Hematopoietic multipotent progenitor cell treated with erythropoietin and hydrocortisone succinate and interleukin-3 and kit ligand, for 17 days (in vitro differentiated cells): Measurements from ENCODE around the gene NUDT4.
"Not testable (repeated sequence)": the region's sequence is repeated elsewhere in the genome, so short reads cannot be mapped to it uniquely, and the experiment has no call there.

ENCODE experiments used
- DNase-seq: peaks from one replicate; pipeline ENCODE4 v3.0.0-alpha.2; 2015; ENCODE audit warnings: low spot score

The NUDT4 gene

GRCh38 chr12:93427779-93428564 is 50.2 kb downstream of the NUDT4 start:
- DNase-seq, result no peak

DNA sequence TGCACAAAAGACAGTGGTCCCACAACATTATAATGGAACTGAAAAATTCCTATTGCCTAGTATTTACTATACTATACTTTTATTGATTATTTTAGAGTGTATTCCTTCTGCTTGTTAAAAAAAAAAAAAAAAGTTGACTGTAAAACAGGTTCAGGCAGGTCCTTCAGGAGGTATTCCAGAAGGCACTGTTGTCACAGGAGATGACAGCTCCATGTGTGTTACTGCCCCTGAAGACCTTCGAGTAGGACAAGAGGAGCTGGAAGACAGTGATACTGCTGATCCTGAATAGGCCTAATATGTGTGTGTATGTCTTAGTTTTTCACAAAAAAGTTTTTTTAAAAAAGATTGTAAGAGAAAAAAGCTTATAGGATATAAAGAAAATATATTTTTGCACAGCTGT is 51.7 kb downstream of the NUDT4 start:
- DNase-seq, result no peak

- DNase-seq, result no peak
These were observed 52.1 kb downstream of the NUDT4 start for GRCh38 chr12:93429852-93430251.

- DNase-seq, result no peak
These were observed 52.6 kb downstream of the NUDT4 start for GRCh38 chr12:93430280-93430679.

- DNase-seq, result not testable (repeated sequence)
These were observed 54.3 kb downstream of the NUDT4 start for GRCh38 chr12:93432031-93432430.

DNA sequence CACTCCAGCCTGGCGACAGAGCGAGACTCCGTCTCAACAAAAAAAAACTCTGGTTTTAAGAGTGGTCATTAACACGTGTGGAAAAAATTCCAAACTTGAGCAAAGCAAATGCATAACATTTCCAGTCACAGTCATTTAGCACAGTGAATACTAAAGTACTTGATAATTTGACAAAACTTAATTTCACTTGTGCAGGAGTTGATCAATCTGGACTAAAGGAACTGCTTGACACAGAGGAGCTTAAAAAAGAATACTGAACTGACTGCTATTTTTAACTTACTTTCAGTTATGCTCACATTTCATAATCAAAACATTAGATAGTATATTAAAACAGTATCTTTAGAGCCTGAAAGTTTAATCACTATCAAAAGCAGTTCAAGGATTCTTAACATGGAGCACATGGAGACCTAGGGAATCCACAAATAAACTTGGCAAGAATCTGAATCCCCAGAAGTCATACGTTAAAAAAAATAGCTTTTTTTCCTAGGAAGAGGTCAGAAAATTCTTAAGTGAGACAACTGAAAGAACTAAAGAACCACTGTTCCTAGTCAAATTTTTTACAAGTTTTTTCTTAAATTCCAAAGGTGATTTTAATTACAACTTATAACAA is 56.6 kb downstream of the NUDT4 start:
- DNase-seq, result no peak

- no peak for DNase-seq
These were observed 60.7 kb downstream of the NUDT4 start for GRCh38 chr12:93438266-93439050.

- no peak for DNase-seq
These were observed 62.5 kb downstream of the NUDT4 start for GRCh38 chr12:93440043-93440835.

DNA sequence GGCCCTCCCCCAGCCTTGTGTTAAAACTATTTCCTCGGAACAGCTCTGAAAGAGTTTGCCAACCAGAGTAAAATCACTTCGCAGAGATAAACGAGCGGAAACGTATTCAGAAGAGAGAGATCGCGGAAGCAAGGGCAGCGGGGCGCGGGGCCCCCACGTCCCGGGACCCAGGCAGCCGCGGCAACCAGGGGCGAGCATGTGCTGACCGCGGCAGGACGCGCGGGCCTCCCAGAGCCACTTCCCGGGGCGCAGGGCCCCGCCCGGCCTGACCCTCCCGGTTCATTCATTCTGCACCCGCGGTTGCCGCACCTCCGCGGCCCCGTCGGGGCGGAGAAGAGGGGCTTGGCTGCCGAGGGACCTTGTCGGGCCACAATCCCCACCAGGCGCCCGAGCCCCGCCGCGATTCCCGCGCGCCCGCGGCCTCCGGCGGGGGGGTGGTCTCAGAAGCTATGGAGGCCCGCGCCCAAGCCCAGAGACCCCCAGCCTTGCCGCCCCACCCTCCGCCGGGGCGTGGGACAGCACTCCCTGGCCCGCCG is 63.4 kb downstream of the NUDT4 start:
- no peak for DNase-seq

DNA sequence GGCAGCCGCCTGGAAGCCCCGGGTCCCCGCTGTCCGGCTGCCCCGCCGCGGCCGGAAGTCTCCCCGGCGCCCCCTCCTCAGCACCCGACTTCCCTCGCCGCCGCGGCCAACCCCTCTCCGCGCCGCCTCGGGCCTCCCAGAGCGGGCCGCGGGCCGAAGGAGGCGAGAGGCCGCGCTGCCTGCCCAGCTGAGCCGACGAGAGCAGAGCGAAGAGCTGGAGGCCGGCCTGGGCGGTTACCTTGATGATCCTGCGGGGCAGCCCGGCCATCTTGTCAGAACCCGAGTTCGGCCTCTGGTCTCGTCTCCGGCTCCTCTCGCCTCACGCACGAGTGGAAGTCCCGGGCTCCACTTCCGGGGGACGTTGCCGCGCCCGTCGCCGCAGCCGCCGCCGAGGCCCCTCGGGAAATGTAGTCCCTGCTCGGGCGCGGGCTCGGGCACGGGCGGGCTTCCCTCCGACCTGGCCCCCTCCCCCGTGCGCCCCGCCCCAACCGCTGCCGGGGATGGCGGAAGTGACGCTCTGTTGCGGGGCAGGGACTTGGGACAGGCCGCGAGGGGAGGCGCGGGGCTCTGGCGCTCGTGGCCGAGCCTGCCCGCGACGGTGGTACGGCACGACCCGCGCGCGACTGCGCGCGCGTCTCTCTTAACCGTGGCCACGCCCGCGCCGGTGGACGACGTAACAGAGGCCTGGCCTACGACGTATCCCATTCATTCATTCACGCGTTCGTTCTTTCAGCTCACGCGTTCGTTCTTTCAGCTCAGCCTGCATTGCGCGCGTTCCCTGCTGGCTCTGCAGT is 64.1 kb downstream of the NUDT4 start, which contains the start of gene UBE2N:
Gene UBE2N (minus strand): TSS at position 331 of the 794 bp plus-strand sequence. CDS start 63 bp downstream, at position 268.
- peak; percentile 79 for DNase-seq

DNA sequence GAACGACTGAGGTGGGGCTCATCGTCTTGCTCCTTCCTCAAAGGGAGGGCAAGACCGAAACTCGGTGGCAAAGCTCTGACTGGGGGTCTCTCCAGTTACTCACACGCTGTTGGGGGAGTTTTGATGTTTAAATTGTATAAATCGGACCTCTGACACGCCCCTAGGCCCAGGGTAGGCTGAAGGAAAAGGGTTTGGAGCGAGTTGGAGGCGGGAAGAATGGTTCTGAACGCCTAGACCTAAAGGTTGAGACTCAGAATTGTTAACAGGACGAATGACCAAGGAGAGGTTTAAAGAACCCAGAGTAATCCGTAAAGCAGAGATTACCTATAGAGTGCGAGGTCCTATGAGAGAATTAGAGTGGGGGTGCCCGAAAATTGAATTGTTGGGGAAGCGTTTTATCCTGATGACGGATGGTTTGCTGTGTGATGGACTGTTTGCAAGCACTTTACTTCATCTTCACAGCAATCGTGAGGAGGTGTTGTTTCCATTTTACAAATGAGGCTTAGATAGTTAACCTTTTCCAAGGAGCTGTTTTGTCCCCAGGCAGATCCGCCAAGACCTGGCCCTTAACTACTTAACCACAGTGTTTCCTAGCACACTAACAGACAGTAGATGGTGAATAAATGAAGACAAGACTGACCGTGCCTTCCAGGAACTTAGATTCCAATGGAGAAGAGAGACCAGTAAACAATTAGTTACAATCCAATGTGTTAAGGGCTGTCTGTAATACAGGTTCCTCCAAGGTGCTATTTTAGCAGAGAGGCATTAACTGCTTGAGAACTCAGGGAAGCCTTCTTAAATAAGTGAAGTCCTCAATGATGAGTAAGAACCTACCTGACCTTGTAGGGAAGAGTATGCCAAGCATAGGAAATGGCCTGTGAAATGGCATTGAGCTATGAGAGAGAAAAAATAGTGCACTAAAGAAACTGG is 65.0 kb downstream of the NUDT4 start:
- DNase-seq, result no peak

DNA sequence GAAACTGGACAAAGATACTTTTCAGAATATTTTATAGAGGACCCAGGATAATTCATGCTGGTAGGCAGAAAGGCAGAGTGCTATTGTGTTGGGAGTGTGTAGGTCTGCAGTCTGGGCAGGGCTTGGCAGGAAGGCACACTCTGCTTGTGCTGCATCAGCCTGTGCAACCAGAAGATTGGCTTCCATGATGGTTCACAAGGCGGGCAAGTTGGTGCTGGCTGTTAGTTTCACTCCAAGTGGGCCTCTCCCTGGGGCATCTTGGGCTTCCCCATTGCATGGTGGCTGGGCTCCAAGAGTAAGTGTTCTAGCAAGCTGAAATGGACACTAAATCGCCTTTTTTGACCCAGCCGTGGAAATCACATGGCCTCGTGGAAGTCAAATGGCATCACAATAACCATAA is 65.9 kb downstream of the NUDT4 start:
- no peak for DNase-seq

DNA sequence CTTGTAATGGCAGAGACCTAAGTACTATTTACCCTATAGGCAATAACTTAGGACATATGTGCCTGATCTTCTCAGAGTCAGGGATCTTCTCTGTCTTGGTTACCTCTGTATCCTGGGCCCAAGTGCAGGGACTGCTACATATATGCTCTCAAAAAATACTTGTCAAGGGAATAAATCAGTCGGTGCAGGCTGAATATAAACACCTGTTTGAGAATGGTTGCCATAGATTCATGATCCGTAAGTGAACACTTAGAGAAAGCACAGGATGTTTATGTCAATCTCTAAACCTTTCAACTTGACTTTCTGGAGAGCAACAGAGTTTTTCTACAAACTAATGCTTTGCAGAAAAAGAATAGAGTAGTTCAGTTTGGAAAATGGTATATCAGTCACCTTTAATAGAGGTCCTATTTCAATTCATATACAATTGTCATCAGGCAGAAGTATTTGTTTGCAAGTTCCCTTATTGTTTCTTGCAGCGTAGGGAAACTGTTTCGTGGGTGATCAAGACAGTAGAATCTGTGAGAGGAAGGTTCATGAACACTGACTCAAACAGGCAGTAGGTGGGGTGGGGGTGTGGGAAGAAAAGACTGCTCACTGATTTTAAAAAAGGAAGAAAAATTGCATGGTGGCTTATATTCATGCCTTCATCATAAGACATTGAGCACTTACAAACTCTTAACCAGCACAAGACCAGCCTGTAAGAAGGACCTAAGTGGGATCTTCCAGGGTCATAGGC is 70.0 kb downstream of the NUDT4 start:
- no peak for DNase-seq

DNA sequence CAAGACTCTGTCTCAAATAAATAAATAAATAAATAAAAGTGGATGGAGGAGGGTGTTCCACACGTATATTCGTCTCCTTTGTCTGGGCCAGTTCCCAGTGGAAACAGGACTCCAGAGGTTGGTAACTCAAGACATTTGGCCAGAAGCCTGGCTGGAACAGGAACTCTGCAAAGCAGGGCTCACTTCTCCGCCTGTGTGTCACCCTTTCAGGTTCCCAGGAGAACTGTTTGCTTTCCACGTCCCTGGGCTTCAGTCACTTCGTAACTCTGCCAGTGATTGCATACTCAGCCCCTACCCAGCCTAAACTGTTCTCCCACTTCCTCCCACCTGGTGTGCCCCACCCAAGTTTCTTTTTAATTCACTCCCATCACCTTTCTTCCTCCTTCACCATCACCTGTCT is 71.1 kb downstream of the NUDT4 start:
- DNase-seq, result no peak

GRCh38 chr12:93449277-93449676 is 71.6 kb downstream of the NUDT4 start:
- no peak for DNase-seq

GRCh38 chr12:93451423-93452158 is 73.9 kb downstream of the NUDT4 start:
- DNase-seq, result no peak

GRCh38 chr12:93453633-93454032 is 75.9 kb downstream of the NUDT4 start:
- no peak for DNase-seq

DNA sequence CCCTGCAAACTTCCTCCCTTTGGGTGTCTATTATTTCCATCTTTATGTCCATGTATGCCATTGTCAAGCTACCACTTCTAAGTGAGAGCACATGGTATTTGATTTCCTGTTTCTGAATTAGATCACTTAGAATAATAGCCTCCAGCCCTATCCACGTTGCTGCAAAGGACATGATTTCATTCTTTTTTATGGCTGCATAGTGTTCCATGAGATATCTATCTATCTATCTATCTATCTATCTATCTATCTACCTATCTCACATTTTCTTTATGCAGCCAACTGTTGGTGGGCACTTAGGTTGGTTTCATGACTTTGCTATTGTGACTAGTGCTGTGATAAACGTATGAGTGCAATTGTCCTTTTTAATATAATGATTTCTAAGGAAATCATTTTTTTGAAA is 78.4 kb downstream of the NUDT4 start:
- DNase-seq, result no peak
